ENCODE data around the gene NECTIN3.

DNA sequence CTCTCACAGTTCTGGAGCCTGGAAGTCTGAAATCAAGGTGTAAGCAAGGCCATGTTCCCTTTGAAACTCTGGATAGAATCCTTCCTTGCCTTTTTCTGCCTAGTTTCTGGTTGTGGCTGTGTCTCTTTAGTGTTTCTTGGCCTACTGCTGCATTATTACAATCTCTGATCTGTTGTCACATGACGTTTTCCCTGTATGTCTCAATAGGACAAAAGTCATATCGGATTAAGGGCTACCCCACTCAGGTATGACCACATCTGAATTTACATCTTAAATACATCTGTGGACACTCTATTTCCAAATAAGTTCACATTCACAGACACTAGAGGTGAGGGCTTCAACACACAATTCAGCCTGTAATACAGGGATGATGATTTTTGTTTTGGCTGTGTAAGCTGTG is 13.3 kb downstream of the NECTIN3 start:
- TF ChIP-seq POLR2A (IDR thresholded peaks at IDR 0.05; ENCODE audit: low read depth, low read length) (no peak), RFX5 (IDR thresholded peaks at IDR 0.05; ENCODE audit: low read depth, low read length) (no peak), NFE2L2 (IDR thresholded peaks at IDR 0.05; ENCODE audit: low read depth, low read length) (no peak), CTCF (conservative IDR thresholded peaks at IDR 0.05; ENCODE audit: low read depth, low read length) (no peak), MXI1 (IDR thresholded peaks at IDR 0.05; ENCODE audit: borderline replicate concordance, low read depth, low read length) (no peak), RAD21 (IDR thresholded peaks at IDR 0.05; ENCODE audit: low read length) (no peak)

Data from IMR-90 (cell line).